A375 (cell line): ENCODE measurements around the gene RPRML. TPM values are rescaled to one million over a fixed set of nuclear protein-coding genes. Genes with fewer than 3 reads are reported as not detected.

Experiments used
- small RNA-seq: library from RNA; depleted of rRNA; stranded (forward); fragments of <200 nt; gene quantifications from one replicate; pipeline ENCODE3, GENCODE V24; 2014
- total RNA-seq: library from RNA; depleted of rRNA; stranded (reverse); fragments of >200 nt; shearing (Covaris generic); gene quantifications from 2 replicates; pipeline ENCODE4 v1.2.3, GENCODE V29; 2014; rRNA removed

The RPRML gene
- total RNA-seq = 0.56 TPM in 1 of 2 replicates, not detected in the other

GRCh38 chr17:46979147-46979863, at the start of gene RPRML:
Gene RPRML, minus strand, starts transcription at chr17:46979253. Its CDS starts 246 bp downstream, at chr17:46979007.

Small RNA genes lying within 50 kb of the gene (small RNA-seq; reads per million reads assigned to genes)
- gene MIR5089 = not detected

Other genes starting within 250 kb of the RPRML start
- 2.0 and 2.5 TPM in 2 replicates for gene WNT3, start 160.6 kb downstream of the RPRML start, total RNA-seq
- gene WNT9B, start 127.7 kb downstream of the RPRML start, total RNA-seq = not detected in 2 replicates
- 41.1 and 41.7 TPM in 2 replicates for gene GOSR2, start 56.1 kb downstream of the RPRML start, total RNA-seq
- gene CDC27, start 210.0 kb upstream of the RPRML start, total RNA-seq = 71.1 and 85.8 TPM in 2 replicates
- not detected in 2 replicates for gene MYL4, start 230.1 kb upstream of the RPRML start, total RNA-seq